Neural cell (in vitro differentiated cells): Measurements from ENCODE around the gene MGAT5.

Experiments used
- EP300 ChIP-seq: fragments of 450-650 bp; conservative IDR thresholded peaks from 2 replicates; pipeline ENCODE4 v1.6.1; 2014; ENCODE audit warnings: antibody characterized with exemption, mild to moderate bottlenecking, moderate library complexity; ENCODE audit not compliant: poor library complexity, severe bottlenecking
- EZH2 ChIP-seq: fragments of 200-600, 300-800 bp; shearing (Covaris generic), sonication (generic); IDR thresholded peaks from 2 replicates; pipeline ENCODE4 v1.6.1; 2014; ENCODE audit warnings: antibody characterized with exemption, low read length, borderline replicate concordance, mild to moderate bottlenecking; ENCODE audit not compliant: insufficient read depth, poor library complexity, severe bottlenecking
- TF ChIP-seq, protein P1 (sequence below): fragments of 450-650 bp; IDR thresholded peaks from 2 replicates; pipeline ENCODE4 v1.5.1; 2014; ENCODE audit warnings: antibody characterized with exemption, mild to moderate bottlenecking, moderate library complexity; ENCODE audit not compliant: poor library complexity, severe bottlenecking

DNA sequence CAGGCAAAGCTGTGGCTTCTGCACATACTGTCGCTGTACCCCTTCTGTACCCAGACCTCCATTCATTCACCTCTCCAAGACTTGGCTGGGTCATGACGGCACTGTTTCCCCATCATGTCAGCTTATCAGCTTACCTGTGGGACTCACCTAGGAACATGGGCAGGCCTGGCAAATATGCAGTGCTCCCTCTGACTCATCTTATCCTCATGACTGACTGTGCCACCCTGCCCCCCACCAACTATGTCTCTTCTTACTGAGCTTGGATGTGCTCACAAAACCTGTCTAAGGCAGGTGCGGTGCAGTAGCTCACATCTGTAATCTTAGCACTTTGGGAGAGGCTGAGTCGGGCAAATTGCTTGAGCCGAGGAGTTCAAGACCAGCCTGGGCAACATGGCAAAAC, 152.4 kb downstream of the MGAT5 start:
- no peak for TF ChIP-seq EP300
- no peak for TF ChIP-seq EZH2
- TF ChIP-seq, protein P1, sequence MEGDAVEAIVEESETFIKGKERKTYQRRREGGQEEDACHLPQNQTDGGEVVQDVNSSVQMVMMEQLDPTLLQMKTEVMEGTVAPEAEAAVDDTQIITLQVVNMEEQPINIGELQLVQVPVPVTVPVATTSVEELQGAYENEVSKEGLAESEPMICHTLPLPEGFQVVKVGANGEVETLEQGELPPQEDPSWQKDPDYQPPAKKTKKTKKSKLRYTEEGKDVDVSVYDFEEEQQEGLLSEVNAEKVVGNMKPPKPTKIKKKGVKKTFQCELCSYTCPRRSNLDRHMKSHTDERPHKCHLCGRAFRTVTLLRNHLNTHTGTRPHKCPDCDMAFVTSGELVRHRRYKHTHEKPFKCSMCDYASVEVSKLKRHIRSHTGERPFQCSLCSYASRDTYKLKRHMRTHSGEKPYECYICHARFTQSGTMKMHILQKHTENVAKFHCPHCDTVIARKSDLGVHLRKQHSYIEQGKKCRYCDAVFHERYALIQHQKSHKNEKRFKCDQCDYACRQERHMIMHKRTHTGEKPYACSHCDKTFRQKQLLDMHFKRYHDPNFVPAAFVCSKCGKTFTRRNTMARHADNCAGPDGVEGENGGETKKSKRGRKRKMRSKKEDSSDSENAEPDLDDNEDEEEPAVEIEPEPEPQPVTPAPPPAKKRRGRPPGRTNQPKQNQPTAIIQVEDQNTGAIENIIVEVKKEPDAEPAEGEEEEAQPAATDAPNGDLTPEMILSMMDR = no peak
